ENCODE results near the gene MCTP1.

DNA sequence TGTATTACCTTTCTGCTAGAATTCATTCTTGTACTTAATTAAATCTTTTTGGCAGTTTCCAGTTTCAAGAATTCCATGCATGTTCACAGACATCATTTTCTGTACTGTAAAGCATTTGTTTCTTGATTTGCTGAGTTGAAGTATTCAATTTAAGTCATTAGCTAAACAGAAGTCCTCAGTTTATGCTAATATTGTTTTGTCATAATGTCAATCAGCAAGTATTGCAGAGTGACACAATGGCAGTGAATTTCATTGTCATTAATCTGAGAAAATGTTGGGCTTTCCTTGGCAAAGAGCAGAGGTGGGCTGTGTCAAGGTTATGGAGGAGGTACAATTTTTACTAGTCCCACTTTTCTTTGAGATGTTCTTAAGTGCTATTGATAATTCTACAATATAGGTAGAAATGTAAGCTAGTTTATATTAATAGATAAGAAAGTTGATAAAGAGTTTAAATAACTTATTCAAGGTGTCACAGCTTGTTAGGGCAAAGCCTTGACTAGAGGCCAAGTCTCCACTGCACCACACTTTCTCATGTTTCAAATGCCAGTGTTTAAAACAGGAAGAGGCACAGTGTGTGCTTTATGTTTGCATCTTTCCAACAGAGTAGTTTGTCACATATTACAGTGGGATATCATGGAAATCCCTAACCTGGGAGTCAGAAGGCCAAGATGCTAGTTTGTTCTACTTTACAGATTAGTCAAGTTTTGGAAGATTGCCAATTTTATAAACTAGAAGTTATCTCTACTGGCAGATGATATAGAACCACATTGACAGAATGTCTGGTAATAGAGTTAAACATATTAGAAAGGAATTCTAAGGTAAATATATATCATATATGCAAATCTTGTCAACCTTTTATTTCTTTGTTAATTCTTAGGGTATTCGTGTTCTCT lies 610.2 kb downstream of the MCTP1 start:
- TF ChIP-seq, protein P1, sequence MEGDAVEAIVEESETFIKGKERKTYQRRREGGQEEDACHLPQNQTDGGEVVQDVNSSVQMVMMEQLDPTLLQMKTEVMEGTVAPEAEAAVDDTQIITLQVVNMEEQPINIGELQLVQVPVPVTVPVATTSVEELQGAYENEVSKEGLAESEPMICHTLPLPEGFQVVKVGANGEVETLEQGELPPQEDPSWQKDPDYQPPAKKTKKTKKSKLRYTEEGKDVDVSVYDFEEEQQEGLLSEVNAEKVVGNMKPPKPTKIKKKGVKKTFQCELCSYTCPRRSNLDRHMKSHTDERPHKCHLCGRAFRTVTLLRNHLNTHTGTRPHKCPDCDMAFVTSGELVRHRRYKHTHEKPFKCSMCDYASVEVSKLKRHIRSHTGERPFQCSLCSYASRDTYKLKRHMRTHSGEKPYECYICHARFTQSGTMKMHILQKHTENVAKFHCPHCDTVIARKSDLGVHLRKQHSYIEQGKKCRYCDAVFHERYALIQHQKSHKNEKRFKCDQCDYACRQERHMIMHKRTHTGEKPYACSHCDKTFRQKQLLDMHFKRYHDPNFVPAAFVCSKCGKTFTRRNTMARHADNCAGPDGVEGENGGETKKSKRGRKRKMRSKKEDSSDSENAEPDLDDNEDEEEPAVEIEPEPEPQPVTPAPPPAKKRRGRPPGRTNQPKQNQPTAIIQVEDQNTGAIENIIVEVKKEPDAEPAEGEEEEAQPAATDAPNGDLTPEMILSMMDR (IDR thresholded peaks at IDR 0.05): no peak
- TF ChIP-seq EP300 (IDR thresholded peaks at IDR 0.05) (no peak), POLR2A (IDR thresholded peaks at IDR 0.05; ENCODE audit: low read depth) (no peak)

Measured in esophagus muscularis mucosa (tissue), 4 donors.